Right hindlimb (tissue), 1 donor: ENCODE data around the gene GON4L.
"Not testable (repeated sequence)": the region's sequence is repeated elsewhere in the genome, so short reads cannot be mapped to it uniquely, and the experiment has no call there.

ENCODE experiments used
- DNase-seq: peaks from one replicate; pipeline ENCODE4 v3.0.0-alpha.2; 2018

GON4L gene

DNA sequence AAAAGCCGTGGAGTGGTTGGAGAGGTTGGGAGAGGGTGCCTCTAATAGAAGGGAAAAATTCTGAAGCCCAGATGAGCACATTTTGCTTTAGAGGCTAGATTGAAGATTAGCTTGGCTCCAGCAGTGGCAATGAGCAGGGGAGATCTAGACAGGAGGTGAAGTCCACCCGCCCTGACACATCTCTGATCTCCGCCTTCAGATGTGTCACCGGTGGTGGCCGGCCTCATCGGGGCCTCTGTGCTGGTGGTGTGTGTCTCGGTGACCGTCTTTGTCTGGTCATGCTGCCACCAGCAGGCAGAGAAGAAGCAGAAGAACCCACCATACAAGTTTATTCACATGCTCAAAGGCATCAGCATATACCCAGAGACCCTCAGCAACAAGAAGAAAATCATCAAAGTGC, 10.8 kb upstream of the GON4L start:
- no peak for DNase-seq

DNA sequence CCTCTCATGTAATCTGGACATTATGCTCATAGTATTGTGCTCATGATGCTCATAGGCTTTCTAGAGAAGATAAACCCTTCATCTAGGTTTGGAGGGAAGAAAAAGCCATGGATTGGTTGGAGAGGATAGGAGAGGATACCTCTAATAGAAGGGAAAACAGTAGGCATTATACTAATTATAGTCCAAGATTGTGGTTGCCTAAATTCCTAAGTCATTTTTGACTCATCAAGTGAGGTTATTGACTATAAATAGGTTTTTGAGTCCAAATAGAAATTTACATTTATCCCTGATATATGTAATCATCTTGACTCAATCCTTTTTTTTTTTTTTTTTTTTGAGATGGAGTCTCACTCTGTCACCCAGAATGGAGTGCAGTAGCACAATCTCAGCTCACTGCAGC, 7.4 kb upstream of the GON4L start:
- no peak for DNase-seq

DNA sequence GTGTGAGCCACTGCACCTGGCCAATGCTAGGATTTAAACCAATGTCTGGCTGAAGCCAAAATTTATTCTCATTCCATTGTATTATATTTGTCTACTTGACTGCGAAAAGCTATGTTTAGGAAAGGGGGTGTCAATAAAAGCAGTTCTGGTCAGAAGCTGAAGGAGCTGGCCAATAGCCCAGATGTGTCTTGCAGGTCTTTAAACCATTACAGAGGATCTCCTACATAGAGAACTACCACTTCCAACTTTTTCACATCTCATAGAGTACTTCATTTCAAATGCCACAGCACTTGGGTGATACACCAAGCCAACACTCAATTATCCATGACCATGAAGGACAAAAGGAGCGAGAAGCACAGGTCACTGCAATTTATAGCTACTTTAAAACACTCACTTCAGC, 4.9 kb upstream of the GON4L start:
- no peak for DNase-seq

DNA sequence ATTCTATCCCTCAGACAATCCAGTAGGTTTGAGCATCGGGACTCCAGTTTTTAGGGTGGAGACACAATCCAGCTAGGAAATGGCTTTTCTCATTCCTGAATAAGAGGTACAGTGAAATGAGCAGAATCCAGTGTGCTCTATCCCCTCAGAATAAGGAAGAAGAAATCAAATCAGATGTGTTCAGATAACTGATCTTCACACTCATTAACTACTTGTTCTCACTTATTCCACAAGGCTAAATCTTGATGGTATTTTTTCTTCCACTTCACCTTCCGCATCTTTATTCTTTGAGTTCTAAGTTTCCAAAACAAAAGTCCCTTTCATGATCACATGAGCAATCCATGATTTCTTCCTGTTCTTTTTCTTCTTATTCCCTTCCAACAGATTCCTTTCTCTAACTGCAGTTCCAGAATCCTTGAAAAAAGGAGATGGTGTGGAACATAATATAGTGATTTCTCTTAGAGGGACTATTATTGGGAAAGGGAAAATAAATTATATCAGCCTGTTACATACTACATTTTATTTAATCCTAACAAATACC, 4.0 kb upstream of the GON4L start:
- no peak for DNase-seq

DNA sequence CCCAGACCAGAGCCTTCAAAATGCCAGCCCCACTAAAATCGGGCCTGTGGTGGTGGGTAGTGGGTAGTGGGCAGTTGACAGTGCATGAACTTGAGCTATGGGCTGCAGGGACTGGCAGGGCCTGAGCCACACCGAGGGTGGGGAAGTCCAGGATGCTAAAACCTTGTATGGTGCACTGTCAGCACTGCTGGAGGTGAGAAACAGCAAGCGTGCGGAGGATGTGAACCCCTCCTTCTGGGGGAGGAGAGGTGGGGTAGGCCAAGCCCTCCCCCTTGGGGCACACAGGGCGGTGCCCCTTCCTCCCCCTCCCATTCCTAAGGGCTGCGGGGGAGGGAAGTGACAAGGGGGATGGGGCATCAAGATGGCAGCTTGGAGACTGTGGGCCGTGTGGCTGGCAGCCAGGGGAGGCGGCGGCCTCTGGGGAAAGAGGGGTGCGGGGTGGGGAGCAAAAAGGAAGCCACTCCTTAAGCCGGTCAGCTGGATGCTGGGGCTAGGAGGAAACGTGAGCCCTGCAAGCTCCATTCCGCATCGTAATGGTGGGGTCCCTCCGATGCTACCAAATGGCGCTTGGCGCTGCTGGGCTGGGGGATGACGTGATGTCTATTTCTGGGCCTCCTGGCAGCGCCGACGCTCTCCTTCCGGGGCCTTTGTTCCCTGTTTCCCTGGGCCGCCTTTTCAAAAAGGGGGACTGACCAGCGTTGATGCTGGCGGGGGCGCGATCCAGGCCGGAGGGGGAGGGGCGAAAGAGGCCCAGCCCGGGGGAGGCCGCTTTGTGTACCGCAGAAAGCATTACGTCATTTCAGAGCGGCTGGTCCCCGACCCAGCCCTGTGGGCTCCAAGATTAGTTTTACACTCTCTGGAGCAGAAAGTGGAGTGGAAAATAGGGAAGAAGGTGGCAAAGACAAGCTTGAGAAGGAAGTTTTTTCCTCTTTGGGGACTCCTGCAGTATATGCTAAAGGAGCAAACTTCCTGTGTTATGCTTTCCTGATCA, 3.2 kb upstream of the GON4L start:
- DNase-seq: peak; percentile 94

DNA sequence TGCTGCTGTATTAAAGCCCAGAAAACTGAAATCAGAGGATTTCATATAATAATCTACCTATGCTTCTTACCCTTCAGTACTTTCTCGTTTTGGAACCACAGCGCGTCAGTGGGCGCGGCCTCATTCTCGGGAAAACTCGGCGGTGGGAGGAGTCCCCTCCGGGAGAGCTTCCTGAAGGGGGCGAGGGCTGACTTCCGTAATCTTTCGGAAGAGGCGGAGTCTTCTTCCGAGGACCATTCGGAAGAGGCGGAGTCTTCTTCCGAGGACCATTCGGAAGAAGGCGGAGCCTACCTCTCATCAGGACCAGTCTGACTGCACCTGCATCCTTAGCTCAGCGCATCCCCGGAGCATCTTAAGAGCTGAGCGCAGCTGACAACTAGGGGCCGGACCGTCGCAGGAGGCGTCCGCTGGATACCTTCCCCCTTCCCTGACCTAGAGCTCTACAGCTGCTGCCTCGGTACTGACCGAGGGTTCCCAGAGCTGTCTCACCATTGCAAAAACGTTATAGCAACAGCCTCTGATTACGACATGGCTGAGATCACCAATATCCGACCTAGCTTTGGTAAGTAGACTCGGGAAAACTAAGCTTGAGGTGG, 2.3 kb upstream of the GON4L start, which contains the start of gene SYT11:
Gene SYT11 (plus strand): TSS at position 334 of the 596 bp plus-strand sequence. CDS start 195 bp downstream, at position 529.
- peak; percentile 96 for DNase-seq

DNA sequence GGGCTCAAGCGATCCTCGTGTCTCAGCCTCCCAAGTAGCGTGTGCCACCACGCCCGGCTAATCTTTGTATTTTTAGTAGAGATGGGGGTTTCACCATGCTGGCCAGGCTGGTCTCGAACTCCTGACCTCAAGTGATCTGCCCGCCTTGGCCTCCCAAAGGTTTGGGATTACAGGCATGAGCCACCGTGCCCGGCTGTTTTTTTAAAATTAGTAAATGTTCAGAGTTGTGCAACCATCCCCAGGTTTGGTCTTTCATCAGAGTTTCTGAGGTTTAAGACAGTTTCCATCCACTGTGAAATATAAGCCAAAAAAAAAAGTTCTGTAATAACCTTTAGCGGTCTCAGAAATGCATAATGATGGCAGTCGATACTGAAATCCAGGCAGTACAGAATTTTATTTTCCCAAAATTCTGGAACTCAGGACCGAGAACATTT, 1.8 kb upstream of the GON4L start:
- DNase-seq: no peak

DNA sequence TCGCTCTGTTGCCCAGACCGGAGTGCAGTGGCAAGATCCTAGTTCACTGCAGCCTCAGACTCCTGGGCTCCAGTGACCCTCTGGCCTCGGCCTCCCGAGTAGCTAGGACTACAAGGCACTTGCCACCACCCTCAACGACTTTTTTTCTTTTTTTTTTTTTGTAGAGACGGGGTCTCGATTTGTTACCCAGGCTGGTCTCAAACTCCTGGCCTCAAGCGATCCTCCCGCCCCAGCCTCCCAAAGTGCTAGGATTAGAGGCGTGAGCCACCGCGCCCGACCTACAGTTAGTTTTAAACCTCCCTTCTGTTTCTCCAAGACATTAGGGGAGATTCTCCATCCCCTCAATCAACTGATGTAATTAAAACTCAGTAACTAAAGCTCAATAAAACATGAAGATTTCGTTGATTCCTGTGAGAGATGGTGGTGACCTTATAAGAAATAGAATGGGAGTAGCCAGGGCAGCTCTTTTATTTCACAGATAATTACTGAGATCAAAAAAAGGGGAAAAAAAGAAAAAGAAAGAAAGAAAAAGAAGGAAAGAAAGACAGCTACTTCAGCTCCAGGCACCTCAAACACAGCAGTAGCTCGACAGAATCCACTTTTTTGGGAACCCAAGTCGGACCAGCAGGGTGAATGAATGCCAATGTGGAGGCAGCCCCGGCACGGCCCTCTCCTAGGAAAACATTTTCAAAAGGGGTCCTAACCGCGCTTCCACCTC, 598 bp downstream of the GON4L start:
- DNase-seq: no peak

DNA sequence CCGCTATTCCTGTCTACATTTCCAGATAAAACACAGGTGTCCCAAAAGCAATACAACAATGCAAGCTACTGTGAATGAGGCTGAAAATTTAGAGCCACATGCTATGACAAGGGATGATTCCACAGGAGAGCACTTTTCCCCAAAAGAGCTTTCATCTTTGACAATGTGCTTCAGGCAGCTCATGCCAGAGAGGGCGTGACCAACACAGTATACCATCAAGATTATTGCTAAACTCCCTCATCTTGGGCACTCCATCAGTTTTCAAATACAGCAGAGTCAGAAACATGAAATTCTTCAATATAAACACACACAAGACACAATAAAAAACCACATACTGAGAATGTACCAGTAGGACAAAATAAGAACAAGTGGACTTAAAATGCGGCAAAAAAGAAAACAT, 6.7 kb downstream of the GON4L start:
- no peak for DNase-seq

DNA sequence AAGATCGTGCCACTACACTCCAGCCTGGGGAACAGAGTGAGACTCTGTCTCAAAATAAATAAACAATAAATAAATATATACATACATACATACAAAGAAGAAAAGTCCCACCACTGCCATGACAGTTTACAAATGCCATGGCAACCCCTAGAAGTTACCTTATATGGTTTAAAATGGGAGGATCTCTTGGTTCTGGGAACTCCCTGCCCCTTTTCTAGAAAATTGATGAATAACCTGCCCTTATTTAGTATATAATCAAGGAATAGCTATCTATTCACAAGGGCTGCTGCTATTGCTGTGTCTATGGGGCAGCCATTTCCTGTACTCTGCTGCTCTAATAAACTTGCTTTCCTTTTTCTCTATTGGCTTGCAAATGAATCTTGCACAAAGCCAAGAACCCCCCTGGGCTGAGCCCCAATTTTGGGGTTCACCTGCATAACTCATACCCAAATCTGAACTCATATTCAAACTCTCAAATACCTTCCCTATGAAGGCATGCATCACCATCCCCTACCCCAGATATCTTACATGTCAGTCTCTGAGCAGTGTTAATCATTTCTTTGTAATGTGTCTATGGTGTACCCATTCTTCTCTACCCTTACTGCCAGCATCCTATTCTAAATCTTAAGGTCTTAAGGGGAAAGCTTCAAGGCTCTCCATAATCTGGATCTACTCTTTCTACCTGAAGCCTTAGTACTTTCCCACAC, 9.0 kb downstream of the GON4L start:
- DNase-seq: no peak

DNA sequence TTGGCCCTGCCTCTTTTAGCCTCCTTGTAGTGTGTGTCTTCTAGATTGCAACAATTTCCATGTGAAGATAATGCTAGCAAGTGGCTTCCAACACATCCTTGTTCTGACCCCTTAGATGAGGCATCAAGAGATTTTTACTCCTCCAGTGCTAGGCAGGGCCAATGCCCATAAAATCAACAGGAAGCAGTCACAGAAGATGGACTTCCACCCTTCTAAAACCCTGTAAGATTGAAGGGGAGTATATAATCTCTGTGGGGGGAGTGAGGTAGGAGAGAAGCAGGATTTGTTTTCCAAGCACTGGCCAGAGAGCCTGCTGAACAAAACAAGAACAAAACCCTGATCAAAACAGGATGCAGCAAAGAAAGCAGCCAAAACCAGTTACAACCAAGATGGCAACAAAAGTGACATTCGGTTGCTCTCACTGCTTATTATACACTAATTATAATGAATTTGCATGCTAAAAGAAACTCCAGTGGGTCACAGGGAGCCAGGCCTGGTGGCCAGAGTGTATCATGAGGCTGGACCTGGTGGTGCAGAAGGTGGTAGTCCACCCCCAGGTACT, 12.1 kb downstream of the GON4L start:
- DNase-seq: no peak

DNA sequence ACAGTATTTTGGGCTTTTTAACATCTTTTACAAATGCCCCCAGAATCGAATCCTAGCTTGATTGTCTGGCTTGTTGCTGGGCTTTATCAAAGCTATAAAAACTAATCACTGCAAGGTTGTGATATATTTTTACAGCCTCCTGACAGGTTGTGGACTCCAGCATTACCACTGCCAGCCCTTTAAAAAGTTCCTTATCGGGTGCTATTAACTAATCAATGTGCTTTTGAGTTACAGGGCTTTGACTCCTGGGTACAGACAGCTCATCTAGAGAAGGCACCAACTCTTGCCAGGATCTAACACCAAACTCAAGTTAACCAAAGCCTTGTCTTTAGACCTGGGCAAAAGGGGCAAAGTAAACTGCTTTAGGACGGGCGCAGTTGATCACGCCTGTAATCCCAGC, 16.6 kb downstream of the GON4L start:
- DNase-seq: no peak

DNA sequence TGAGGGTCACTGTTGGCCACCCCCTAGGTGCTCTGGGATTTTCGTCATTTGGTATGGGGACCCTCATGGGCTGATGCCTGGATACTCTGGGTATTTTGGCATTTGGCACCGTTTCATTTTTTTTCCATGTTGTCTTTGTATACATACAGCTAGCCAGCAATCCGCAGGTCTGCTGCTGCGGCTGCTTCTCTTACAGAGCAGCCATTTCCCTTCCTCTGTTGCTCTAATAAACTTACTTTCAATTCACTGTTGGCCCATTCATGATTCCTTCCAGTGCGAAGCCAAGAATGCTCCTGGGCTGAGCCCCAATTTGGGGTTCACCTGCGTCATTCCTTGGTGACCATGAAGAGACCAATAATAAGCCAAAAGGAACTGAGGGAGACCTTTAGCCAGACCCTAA, 21.5 kb downstream of the GON4L start:
- no peak for DNase-seq

DNA sequence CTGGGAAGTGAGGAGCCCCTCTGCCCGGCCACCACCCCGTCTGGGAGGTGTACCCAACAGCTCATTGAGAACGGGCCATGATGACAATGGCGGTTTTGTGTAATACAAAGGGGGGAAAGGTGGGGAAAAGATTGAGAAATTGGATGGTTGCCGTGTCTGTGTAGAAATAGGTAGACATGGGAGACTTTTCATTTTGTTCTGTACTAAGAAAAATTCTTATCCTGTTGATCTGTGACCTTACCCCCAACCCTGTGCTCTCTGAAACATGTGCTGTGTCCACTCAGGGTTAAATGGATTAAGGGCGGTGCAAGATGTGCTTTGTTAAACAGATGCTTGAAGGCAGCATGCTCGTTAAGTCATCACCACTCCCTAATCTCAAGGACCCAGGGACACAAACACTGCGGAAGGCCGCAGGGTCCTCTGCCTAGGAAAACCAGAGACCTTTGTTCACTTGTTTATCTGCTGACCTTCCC, 22.1 kb downstream of the GON4L start:
- DNase-seq: not testable (repeated sequence)

DNA sequence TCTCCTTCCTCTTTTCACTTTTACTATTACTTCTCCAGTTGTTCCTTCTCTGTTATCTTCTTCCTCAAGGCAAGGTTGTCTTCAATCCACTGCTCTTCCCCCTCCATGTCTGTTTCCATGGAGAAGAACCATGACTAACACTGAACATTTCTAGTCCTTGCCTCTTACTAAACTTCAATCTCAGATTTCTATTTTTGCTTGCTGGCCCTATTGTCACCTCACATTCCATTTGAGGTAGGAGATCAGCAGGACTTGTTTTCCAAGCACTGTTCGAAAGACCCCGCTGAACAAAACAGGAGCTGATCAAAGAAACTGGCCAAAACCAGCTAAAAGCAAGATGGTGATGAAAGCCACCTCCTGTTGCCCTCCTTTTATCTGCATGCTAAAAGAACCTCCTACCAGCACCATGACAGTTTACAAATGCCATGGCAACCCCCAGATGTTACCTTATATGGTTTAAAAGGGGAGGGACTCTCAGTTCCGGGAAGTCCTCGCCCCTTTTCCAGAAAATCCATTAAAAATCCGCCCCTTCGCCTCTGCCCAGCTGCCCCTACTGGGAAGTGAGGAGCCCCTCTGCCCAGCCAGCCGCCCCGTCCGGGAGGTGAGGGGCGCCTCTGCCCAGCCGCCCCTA, 22.6 kb downstream of the GON4L start:
- no peak for DNase-seq

DNA sequence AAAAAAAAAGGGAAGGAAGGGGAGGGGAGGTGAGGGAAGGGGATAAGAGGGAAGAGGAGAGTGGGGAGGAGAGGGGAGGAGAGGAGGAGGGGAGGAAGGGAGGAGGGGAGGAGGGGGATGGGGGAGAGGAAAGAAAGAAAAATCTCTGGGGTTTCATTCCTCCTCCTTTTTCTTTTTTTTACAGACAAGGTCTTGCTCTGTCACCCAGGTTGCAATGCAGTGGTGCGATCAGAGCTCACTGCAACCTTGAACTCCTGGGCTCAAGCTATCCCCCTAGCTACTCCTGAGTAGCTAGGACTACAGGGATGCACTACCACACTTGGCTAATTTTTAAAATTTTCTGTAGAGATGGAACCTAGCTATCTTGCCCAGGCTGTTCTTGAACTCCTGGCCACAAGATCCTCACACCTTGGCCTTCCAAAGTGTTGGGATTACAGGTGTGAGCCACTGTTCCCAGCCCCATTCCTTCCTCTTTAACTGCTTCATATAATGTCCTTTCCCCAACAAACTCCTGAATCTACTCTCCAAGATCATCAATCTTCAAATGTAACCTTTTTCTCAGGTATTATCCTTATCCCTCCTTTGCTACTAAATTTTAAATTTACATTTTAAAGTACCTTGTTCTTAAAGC, 23.2 kb downstream of the GON4L start:
- DNase-seq: no peak

DNA sequence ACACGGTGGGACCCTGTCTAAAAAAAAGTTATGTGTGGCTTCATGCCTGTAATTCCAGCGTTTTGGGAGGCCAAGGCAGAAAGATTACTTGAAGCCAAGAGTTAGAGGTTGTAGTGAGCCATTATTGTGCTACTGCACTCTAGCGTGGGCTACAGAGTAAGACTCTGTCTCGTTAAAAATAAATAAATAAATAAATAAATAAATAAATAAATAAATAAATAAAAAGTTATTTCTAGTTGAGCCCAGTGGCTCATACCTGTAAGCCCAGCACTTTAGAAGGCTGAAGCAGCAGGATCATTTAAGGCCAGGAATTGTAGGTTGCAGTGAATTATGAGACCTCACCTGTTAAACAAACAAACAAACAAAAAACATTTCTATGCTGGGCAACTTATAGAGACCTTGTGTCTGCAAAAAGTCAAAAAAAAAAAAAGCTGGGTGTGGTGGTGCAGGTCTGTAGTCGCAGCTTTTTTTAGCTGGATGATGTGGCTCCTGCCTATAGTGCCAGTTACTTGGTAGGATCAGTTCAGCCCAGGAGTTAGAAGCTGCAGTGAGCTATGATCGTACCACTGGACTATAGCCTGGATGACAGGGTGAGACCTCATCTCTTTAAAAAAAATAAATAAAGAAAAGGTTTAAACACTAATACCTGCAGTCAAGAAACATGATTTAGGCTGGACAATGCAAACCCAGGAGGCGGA, 25.6 kb downstream of the GON4L start:
- no peak for DNase-seq

DNA sequence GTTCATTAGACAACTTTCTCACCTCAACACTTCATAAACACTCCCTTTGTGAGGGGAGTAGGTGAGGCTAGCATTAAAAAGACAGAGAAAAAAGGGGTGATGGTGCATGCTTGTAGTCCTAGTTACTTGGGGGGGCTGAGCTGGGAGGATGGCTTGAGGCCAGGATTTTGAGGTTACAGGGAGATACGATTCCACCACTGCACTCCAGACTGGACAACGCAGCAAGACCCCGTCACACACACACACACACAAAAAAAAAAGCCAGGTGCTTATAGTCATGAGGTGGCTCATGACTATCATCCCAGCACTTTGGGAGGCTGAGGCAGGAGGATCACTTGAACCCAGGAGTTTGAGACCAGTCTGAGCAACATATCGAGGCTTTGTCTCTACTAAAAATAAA, 29.6 kb downstream of the GON4L start:
- no peak for DNase-seq

DNA sequence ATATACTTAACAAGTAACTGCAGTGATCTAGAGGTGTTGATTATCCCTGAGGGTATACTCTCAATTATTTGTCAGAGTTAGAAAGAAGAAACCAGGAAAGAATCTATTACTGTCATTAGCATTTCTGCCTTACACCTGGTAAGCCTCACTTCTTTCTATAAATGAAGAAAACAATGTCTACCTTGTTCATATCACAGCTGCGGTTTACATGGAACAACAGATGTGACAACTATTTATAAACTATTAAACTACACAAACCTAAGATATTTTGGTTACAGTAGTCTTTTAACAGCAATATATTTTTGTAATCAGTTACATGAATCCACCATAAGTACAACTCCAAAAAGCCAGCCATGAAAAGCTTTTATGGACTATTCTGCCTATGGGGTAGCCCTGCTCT, 40.7 kb downstream of the GON4L start:
- DNase-seq: no peak

DNA sequence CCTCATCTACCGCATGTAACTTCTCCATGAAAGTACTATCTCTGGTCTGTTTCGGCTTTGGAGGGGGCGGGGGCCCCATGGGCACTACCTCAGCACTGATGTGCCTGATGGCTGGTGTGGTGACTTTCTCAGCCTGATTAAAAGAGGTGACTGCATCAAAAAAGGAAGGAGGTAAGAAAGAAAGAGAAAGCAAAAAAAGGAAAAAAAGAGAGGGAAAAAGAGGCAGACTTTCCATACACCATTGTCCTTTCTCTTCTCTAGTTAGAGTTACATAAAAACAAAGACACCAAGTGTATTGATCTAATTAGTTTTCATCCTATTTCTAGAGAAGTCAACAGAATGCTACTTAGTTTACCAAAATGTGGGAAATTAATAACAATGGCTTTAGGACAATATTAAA, 43.3 kb downstream of the GON4L start:
- no peak for DNase-seq
